Measurements from ENCODE around the gene LIN9.

GRCh38 chr1:226342656-226343055 is 33.7 kb upstream of the LIN9 start:
- TF ChIP-seq CTCF (IDR thresholded peaks at IDR 0.05; ENCODE audit: low read depth, low read length) (no peak), EZH2phosphoT487 (IDR thresholded peaks at IDR 0.05; ENCODE audit: low read depth) (no peak)
